SU-DHL-6 (cell line): ENCODE data around the gene EFCAB6.

Experiments used
- EZH2phosphoT487 ChIP-seq: fragments of 200-600 bp; sonication (generic), shearing (Covaris generic); conservative IDR thresholded peaks from 2 replicates; pipeline ENCODE4 v1.6.1; 2018; ENCODE audit warnings: mild to moderate bottlenecking, antibody characterized with exemption, low read length, moderate library complexity, mixed read lengths
- TF ChIP-seq, protein P1 (sequence below): fragments of 200-600 bp; sonication (generic); IDR thresholded peaks from one replicate; pipeline ENCODE4 v1.5.1; 2017; ENCODE audit warnings: antibody characterized with exemption, mild to moderate bottlenecking, low read length, moderate library complexity; ENCODE audit not compliant: insufficient read depth, poor library complexity, severe bottlenecking

DNA sequence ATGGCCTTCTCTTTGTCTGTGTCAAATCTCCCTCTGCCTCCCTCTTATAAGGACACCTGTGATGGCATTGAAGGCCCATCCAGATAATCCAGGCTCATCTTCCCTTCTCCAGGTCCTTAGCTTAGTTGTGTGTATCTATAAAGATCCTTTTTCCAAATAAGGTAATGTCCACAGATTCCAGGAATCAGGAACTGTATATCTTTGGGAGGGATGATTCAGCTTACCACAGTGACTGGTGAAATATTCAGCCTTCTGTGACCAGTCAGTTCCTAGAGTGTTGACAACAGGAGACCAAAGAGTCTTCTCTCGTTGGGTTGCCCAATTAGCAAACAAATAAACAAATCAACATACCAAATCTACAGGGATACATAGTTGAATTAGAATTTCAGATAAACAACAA lies 224.5 kb downstream of the EFCAB6 start:
- TF ChIP-seq, protein P1, sequence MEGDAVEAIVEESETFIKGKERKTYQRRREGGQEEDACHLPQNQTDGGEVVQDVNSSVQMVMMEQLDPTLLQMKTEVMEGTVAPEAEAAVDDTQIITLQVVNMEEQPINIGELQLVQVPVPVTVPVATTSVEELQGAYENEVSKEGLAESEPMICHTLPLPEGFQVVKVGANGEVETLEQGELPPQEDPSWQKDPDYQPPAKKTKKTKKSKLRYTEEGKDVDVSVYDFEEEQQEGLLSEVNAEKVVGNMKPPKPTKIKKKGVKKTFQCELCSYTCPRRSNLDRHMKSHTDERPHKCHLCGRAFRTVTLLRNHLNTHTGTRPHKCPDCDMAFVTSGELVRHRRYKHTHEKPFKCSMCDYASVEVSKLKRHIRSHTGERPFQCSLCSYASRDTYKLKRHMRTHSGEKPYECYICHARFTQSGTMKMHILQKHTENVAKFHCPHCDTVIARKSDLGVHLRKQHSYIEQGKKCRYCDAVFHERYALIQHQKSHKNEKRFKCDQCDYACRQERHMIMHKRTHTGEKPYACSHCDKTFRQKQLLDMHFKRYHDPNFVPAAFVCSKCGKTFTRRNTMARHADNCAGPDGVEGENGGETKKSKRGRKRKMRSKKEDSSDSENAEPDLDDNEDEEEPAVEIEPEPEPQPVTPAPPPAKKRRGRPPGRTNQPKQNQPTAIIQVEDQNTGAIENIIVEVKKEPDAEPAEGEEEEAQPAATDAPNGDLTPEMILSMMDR = no peak
- no peak for TF ChIP-seq EZH2phosphoT487
